T-helper 1 cell (primary cell): ENCODE results near the gene SNX9.
A peak's percentile ranks its signal among the peaks of the same experiment; 100 is the strongest.

Experiments
- DNase-seq, 5 donors: peaks; one replicate each; pipeline ENCODE4 v3.0.0-alpha.2; 2012 to 2020

SNX9 gene

GRCh38 chr6:157804448-157805327 lies 18.4 kb upstream of the SNX9 start:
- peak in 1 of 5 donors; percentile 12 for DNase-seq

GRCh38 chr6:157806131-157806855 lies 16.8 kb upstream of the SNX9 start:
- DNase-seq = no peak

- no peak for DNase-seq
Measured at GRCh38 chr6:157806856-157807215, 16.2 kb upstream of the SNX9 start.

GRCh38 chr6:157808405-157808950 lies 14.6 kb upstream of the SNX9 start:
- no peak for DNase-seq

GRCh38 chr6:157809613-157810012 lies 13.4 kb upstream of the SNX9 start:
- DNase-seq = no peak

GRCh38 chr6:157811137-157811475 lies 11.9 kb upstream of the SNX9 start:
- DNase-seq = no peak

- no peak for DNase-seq
Measured at GRCh38 chr6:157811476-157812173, 11.4 kb upstream of the SNX9 start.

GRCh38 chr6:157812425-157813171 lies 10.4 kb upstream of the SNX9 start:
- no peak for DNase-seq

- no peak for DNase-seq
Measured at GRCh38 chr6:157813191-157813590, 9.9 kb upstream of the SNX9 start.

- no peak for DNase-seq
Measured at GRCh38 chr6:157813750-157814455, 9.1 kb upstream of the SNX9 start.

GRCh38 chr6:157814883-157815282 lies 8.2 kb upstream of the SNX9 start:
- no peak for DNase-seq

GRCh38 chr6:157821342-157822033 lies 1.6 kb upstream of the SNX9 start:
- DNase-seq = no peak

GRCh38 chr6:157822245-157823000 lies 623 bp upstream of the SNX9 start:
- DNase-seq = peak in 2 of 5 donors; percentile 14 to 19

- peak; percentile 27 to 87 (median 62) for DNase-seq
Measured at GRCh38 chr6:157823528-157824370, 703 bp downstream of the SNX9 start.

GRCh38 chr6:157825243-157825904 lies 2.3 kb downstream of the SNX9 start:
- no peak for DNase-seq

GRCh38 chr6:157830354-157831017 lies 7.4 kb downstream of the SNX9 start:
- no peak for DNase-seq

GRCh38 chr6:157831018-157831369 lies 7.9 kb downstream of the SNX9 start:
- DNase-seq = no peak
